Left lung (tissue), 10 donors: ENCODE results near the gene KCNK3. TPM values are rescaled to one million over a fixed set of nuclear protein-coding genes. Genes with fewer than 3 reads are reported as not detected.

ENCODE experiments used
- ATAC-seq: fragments of 200-7000 bp; cut with Tn5 transposase; one replicate; pipeline ENCODE4 v1.9.1; 2020; ENCODE audit warnings: moderate library complexity
- DNase-seq, 4 donors: peaks; one replicate each; pipeline ENCODE4 v3.0.0-alpha.2; 2013 to 2020
- H3K27ac ChIP-seq, 2 donors: fragments of 200-600 bp; sonication (generic) in 1 of 2; one replicate each; pipeline versions ENCODE4 v1.5.0 to v1.8.0; 2020 to 2021
- H3K27me3 ChIP-seq, 2 donors: fragments of 200-600 bp; sonication (generic) in 1 of 2; one replicate each; pipeline versions ENCODE4 v1.5.0 to v1.8.0; 2020 to 2021
- H3K36me3 ChIP-seq, 2 donors: fragments of 200-600 bp; sonication (generic) in 1 of 2; one replicate each; pipeline versions ENCODE4 v1.5.0 to v1.8.0; 2020 to 2021
- H3K4me1 ChIP-seq, 2 donors: fragments of 200-600 bp; one replicate each; pipeline ENCODE4 v1.8.0; 2021
- H3K4me3 ChIP-seq, 2 donors: fragments of 200-600 bp; sonication (generic) in 1 of 2; one replicate each; pipeline versions ENCODE4 v1.5.0 to v1.8.0; 2020 to 2021; ENCODE audit warnings: mild to moderate bottlenecking in 1 of 2
- H3K9me3 ChIP-seq, 2 donors: fragments of 200-600 bp; sonication (generic) in 1 of 2; one replicate each; pipeline versions ENCODE4 v1.5.0 to v1.8.0; 2020 to 2021
- CTCF ChIP-seq, 2 donors: fragments of 200-600 bp; sonication (generic) in 1 of 2; IDR thresholded peaks; one replicate each; pipeline versions ENCODE4 v1.5.0 to v1.8.0; 2021; ENCODE audit warnings: antibody characterized with exemption in 2 of 2
- intact Hi-C, 2 donors: fragments of 100-400 bp; cut with DNase I; formaldehyde crosslinking; loops; one replicate each; pipeline versions ENCODE4 v1.11.2 to v1.14.2; 2022
- polyA plus RNA-seq, 6 donors: library from polyadenylated mRNA; unstranded; fragments of 120-200 nt; gene quantifications; one replicate each; pipeline ENCODE4 v1.2.1, GENCODE V29; 2013; ENCODE audit not compliant: insufficient read length in 6 of 6
- total RNA-seq, 2 donors: library from RNA; stranded (reverse); fragmentation: NEBNext Ultra II Directional; extraction: Animal tissue kit (Norgen Biotek cat#: 25700); gene quantifications; one replicate each; pipeline ENCODE4 v1.2.1, GENCODE V29; 2021
- donor health status: DM: no; HTN: yes; CAD: no.
- donor health status: DM: no; HTN: no; CAD: no.

The KCNK3 gene
- total and polyA plus RNA-seq, 8 donors, result 17.8 to 34.9 (median 28.3) TPM

- no peak overlapping the region for H3K27ac ChIP-seq
- intact Hi-C loops, result no loop called here
- no peak overlapping the region for H3K4me3 ChIP-seq
- TF ChIP-seq CTCF (IDR thresholded peaks at IDR 0.05), result no peak
- ATAC-seq (no peak), DNase-seq (no peak)
- no peaks in the 10 kb centered on the region for H3K27me3 ChIP-seq
- peaks cover 16 to 48% of the 10 kb centered on the region in 2 donors for H3K4me1 ChIP-seq
- H3K9me3 ChIP-seq, result no peaks in the 10 kb centered on the region
- peaks cover 0 to 3% of the 10 kb centered on the region in 2 donors for H3K36me3 ChIP-seq
Observed at GRCh38 chr2:26763019-26763418, 70.5 kb downstream of the KCNK3 start.

- ATAC-seq, result peak; percentile 96
- DNase-seq, result peak; percentile 81 to 97 (median 86)
- no peak for TF ChIP-seq CTCF (IDR thresholded peaks at IDR 0.05)
- intact Hi-C loops, result no loop called here
- Histone ChIP-seq H3K27ac (peak within 1 kb of the TSS; percentile 79 to 85), H3K9me3 (no peaks in the 10 kb centered on the region), H3K4me3 (peak within 1 kb of the TSS; percentile 61 to 83), H3K27me3 (no peaks in the 10 kb centered on the region), H3K36me3 (peaks cover 0 to 3% of the 10 kb centered on the region in 2 donors), H3K4me1 (peaks cover 13 to 53% of the 10 kb centered on the region in 2 donors)
Observed at GRCh38 chr2:26764078-26764887, 71.8 kb downstream of the KCNK3 start, which contains the start of gene SLC35F6. SLC35F6 (plus strand) TSS chr2:26764284; CDS start chr2:26764350, 66 bp downstream.

- Histone ChIP-seq H3K36me3 (peaks cover 0 to 3% of the 10 kb centered on the region in 2 donors), H3K4me3 (peak overlapping the region; percentile 61 to 83), H3K27ac (peak overlapping the region; percentile 79 to 85), H3K4me1 (peaks cover 14 to 60% of the 10 kb centered on the region in 2 donors), H3K27me3 (no peaks in the 10 kb centered on the region), H3K9me3 (no peaks in the 10 kb centered on the region)
- no peak for DNase-seq
- intact Hi-C loops, result no loop called here
- peak; percentile 17 for ATAC-seq
- no peak for TF ChIP-seq CTCF (IDR thresholded peaks at IDR 0.05)
Observed at GRCh38 chr2:26764906-26765305, 72.4 kb downstream of the KCNK3 start.

DNA sequence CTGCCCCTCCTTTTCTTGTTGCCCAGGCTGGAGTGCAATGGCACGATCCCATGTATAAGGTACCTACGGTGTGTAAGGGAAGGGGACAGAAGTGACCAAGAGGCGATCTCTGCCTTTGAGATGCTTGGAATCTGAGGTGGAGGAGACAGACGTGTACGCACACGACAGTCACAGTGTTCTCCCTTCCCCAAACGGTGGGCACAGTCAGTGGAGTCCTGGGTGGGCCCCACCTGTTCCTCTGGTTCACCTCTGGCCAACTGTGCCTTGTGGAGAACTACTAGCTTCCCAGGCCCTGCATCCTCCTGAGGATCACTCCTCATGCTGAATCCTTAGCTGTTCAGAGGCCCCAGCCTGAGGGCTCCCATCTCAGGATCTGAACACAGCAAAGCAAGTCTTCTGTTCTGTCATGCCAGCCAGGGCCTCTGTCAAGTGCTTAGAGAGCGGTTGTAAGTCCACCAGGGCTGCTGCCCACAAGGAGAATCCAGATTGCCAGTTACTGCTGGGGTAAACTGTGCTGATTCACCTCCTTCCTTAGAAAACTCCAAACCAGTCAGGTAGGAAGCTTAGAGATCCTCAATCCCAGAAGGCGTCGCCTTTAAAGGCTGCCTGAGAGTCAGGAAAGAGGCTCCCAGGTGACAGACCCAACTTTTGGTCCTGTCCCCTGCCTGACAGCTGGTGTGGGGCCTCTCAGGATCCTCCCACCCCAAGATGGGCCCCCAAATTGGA is 73.1 kb downstream of the KCNK3 start:
- H3K27ac ChIP-seq, result peak overlapping the region in 1 of 2 donors; percentile 85

More for the DNA sequence above, 73.1 kb downstream of the KCNK3 start:
- H3K9me3 ChIP-seq, result no peaks in the 10 kb centered on the region
- intact Hi-C loops, result no loop called here
- H3K4me3 ChIP-seq, result peak overlapping the region; percentile 61 to 83
- ATAC-seq (no peak), DNase-seq (no peak)
- no peaks in the 10 kb centered on the region for H3K27me3 ChIP-seq
- peaks cover 16 to 67% of the 10 kb centered on the region in 2 donors for H3K4me1 ChIP-seq
- H3K36me3 ChIP-seq, result peaks cover 0 to 3% of the 10 kb centered on the region in 2 donors
- TF ChIP-seq CTCF (IDR thresholded peaks at IDR 0.05), result no peak
